Calu3 (cell line): ENCODE results near the gene IQCH. TPM values are rescaled to one million over a fixed set of nuclear protein-coding genes. Genes with fewer than 3 reads are reported as not detected.
A peak's percentile ranks its signal among the peaks of the same experiment; 100 is the strongest.
"Not testable (repeated sequence)": the region's sequence is repeated elsewhere in the genome, so short reads cannot be mapped to it uniquely, and the experiment has no call there.

ENCODE experiments used
- BruUV-seq: library from RNA; stranded (reverse); fragments of 400-500 nt; replicated peaks from 2 replicates; lab custom pipeline; 2021; lab: Mats Ljungman, UMichigan
- CTCF ChIA-PET: fragments of 300-600 bp; sonication (Branson Sonifier 250); formaldehyde crosslinking; loops from one replicate; lab custom pipeline; 2022; ENCODE audit warnings: antibody characterized with exemption; lab: Charles Lee
- DNase-seq: peaks from one replicate; pipeline ENCODE4 v3.0.0; 2022
- H3K27ac Mint-ChIP-seq: one replicate; pipeline ENCODE4 v1.8.0; 2022; ENCODE audit warnings: mixed read lengths; ENCODE audit not compliant: unreplicated experiment
- H3K27me3 Mint-ChIP-seq: one replicate; pipeline ENCODE4 v1.8.0; 2022; ENCODE audit warnings: mixed read lengths; ENCODE audit not compliant: unreplicated experiment
- H3K36me3 Mint-ChIP-seq: one replicate; pipeline ENCODE4 v1.8.0; 2022; ENCODE audit warnings: mild to moderate bottlenecking, moderate library complexity, mixed read lengths; ENCODE audit not compliant: insufficient read depth, unreplicated experiment
- H3K4me1 Mint-ChIP-seq: one replicate; pipeline ENCODE4 v1.8.0; 2022; ENCODE audit warnings: mild to moderate bottlenecking, low read depth, mixed read lengths; ENCODE audit not compliant: unreplicated experiment
- H3K4me3 Mint-ChIP-seq: one replicate; pipeline ENCODE4 v1.8.0; 2022; ENCODE audit warnings: mild to moderate bottlenecking, low read depth, moderate library complexity, mixed read lengths; ENCODE audit not compliant: unreplicated experiment
- H3K9me3 Mint-ChIP-seq: one replicate; pipeline ENCODE4 v1.8.0; 2022; ENCODE audit warnings: low read depth, mixed read lengths; ENCODE audit not compliant: unreplicated experiment
- intact Hi-C: fragments of 100-400 bp; cut with micrococcal nuclease; formaldehyde crosslinking; loops from one replicate; pipeline ENCODE4 v1.10.0; 2022; ENCODE audit not compliant: unreplicated experiment
- total RNA-seq: library from RNA; stranded (reverse); gene quantifications from 2 replicates; pipeline ENCODE4 v1.2.3, GENCODE V29; 2022
- TF ChIP-seq, protein P1 (sequence below): fragments of 200-600 bp; IDR thresholded peaks from one replicate; pipeline ENCODE4 v1.8.0; 2022; ENCODE audit warnings: antibody characterized with exemption; ENCODE audit not compliant: unreplicated experiment

Gene IQCH
- total RNA-seq, 1 experiment from 2014 or later = 5.5 TPM

DNA sequence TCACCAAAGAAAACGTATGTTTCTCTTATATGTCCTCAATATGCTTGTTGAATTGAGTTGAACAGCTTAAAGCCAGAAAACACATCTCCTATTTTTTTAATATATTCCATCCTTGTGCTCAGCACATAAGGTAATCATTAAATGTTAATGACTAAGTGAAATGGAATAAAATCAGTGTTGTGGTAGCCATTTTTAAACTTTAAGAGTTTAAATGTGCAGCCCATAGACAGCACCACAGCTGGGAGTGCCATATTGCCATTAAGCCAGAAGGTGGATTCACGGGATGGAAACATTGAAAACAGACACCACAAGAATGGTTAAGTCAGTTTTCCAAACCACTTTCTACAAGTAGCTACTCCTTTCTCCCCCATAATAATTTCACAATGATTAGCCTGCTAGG lies 189.5 kb downstream of the IQCH start:
- Mint-ChIP-seq H3K4me3 (no peak overlapping the region), H3K9me3 (peaks cover 2% of the 10 kb centered on the region), H3K4me1 (no peaks in the 10 kb centered on the region), H3K36me3 (peaks cover 5% of the 10 kb centered on the region), H3K27ac (no peak overlapping the region), H3K27me3 (no peaks in the 10 kb centered on the region)
- CTCF ChIA-PET = no interaction called here
- intact Hi-C loops = no loop called here
- TF ChIP-seq, protein P1, sequence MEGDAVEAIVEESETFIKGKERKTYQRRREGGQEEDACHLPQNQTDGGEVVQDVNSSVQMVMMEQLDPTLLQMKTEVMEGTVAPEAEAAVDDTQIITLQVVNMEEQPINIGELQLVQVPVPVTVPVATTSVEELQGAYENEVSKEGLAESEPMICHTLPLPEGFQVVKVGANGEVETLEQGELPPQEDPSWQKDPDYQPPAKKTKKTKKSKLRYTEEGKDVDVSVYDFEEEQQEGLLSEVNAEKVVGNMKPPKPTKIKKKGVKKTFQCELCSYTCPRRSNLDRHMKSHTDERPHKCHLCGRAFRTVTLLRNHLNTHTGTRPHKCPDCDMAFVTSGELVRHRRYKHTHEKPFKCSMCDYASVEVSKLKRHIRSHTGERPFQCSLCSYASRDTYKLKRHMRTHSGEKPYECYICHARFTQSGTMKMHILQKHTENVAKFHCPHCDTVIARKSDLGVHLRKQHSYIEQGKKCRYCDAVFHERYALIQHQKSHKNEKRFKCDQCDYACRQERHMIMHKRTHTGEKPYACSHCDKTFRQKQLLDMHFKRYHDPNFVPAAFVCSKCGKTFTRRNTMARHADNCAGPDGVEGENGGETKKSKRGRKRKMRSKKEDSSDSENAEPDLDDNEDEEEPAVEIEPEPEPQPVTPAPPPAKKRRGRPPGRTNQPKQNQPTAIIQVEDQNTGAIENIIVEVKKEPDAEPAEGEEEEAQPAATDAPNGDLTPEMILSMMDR = no peak
- DNase-seq = no peak
- BruUV-seq = no TSS peak

DNA sequence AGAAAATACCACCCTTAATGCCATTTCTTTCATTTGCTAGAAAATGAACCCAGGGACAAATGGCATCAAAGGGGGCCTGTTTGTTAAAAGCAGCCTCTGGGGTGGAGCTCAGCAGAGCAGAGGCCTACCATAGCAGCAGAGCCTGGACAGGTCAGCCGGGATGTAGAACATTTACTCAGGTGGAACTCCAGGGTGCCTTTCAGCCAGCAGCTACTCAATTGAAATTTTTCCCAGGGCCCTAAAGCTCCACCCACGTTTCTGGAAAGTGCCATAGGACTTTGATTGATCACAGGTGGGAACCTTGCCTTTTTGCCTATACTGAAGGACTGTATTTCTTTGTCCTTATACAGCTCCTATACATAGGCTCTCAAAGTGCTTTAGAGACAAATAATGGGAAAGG lies 191.9 kb downstream of the IQCH start:
- CTCF ChIA-PET = no interaction called here
- Mint-ChIP-seq H3K4me1 (no peaks in the 10 kb centered on the region), H3K27ac (no peak overlapping the region)

DNA sequence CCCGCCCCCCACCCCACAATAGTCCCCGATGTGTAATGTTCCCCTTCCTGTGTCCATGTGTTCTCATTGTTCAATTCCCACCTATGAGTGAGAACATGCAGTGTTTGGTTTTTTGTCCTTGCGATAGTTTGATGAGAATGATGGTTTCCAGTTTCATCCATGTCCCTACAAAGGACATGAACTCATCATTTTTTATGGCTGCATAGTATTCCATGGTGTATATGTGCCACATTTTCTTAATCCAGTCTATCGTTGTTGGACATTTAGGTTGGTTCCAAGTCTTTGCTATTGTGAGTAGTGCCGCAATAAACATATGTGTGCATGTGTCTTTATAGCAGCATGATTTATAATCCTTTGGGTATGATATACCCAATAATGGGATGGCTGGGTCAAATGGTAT lies 193.8 kb downstream of the IQCH start:
- CTCF ChIA-PET, H3K9me3 Mint-ChIP-seq: not testable (repeated sequence)

More for the DNA sequence above, 191.9 kb downstream of the IQCH start:
- Mint-ChIP-seq H3K4me3 (no peak overlapping the region), H3K9me3 (no peaks in the 10 kb centered on the region), H3K27me3 (no peaks in the 10 kb centered on the region), H3K36me3 (peaks cover 5% of the 10 kb centered on the region)
- intact Hi-C loops = no loop called here
- TF ChIP-seq, protein P1 = no peak
- DNase-seq = no peak
- BruUV-seq = no TSS peak

DNA sequence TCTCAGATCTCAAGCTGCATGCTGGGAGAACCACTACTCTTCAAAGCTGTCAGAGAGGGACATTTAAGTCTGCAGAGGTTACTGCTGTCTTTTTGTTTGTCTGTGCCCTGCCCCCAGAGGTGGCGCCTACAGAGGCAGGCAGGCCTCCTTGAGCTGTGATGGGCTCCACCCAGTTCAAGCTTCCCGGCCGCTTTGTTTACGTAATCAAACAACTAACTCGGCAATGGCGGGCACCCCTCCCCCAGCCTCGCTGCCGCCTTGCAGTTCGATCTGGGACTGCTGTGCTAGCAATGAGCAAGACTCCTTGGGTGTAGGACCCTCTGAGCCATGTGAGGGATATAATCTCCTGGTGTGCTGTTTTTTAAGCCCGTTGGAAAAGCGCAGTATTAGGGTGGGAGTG lies 199.1 kb downstream of the IQCH start:
- H3K9me3 Mint-ChIP-seq, H3K36me3 Mint-ChIP-seq, H3K27ac Mint-ChIP-seq, H3K27me3 Mint-ChIP-seq, H3K4me1 Mint-ChIP-seq, H3K4me3 Mint-ChIP-seq, BruUV-seq, DNase-seq, CTCF ChIA-PET, intact Hi-C loops: not testable (repeated sequence)

More for the DNA sequence above, 193.8 kb downstream of the IQCH start:
- intact Hi-C loops, BruUV-seq, H3K27ac Mint-ChIP-seq, H3K4me3 Mint-ChIP-seq, DNase-seq, H3K4me1 Mint-ChIP-seq, H3K36me3 Mint-ChIP-seq, H3K27me3 Mint-ChIP-seq: not testable (repeated sequence)

DNA sequence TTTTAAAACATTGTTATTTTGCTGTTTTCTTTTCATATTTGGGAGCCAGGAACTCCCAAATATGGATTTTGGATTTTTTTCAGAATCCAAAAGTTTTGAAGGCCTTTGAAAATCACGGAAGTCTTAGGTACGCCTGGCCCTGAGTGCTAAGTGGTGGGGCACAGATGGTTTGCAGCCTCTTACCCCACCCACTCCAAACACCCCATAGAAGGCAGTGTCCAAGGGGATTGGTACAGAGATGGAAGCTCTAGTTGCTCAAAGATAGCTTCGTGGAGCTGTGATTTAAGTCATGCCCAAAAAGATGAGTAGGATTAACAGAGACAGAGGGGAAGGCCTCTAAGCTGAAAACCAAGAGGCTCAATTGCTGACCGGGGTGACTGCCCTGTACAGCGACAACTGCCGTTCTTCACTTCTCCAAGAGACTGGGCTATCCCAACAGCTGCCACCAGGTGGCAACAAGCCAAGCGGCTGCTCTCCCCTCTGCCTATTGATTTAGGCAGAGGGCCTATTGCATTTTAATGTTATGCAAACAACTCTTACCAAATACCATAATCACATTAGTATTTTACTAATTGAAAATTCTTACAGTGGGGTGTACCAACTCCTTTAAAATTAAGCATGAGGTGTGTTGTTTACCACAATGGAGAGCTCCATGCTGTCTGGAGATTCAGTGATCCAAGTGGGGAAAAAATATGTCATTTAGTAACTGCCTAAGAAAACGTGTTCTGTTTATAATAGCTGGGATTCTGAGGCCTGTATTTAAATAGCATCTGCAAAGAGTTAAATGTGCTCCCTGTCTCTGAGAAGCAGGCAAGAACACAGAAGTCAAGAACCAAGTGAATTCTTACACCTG lies 202.3 kb downstream of the IQCH start:
- no peak overlapping the region for H3K27ac Mint-ChIP-seq
- intact Hi-C loops = loop anchor here (1.0 kb wide), 1 partner anchor 377 kb away; no protein-coding TSS in a partner anchor
- peaks cover 3% of the 10 kb centered on the region for H3K9me3 Mint-ChIP-seq
- CTCF ChIA-PET = interaction anchor here (0.8 to 1.4 kb wide), 5 partner anchors 10 to 384 kb away, joined by 3 to 7 read pairs (median 5); no protein-coding TSS in a partner anchor
- H3K36me3 Mint-ChIP-seq = no peaks in the 10 kb centered on the region
- peak; percentile 92 for DNase-seq
- no peaks in the 10 kb centered on the region for H3K4me1 Mint-ChIP-seq
- H3K4me3 Mint-ChIP-seq = no peak overlapping the region
- H3K27me3 Mint-ChIP-seq = no peaks in the 10 kb centered on the region
- no TSS peak for BruUV-seq
- TF ChIP-seq, protein P1 = peak; percentile 93
